HCT116 (cell line): ENCODE measurements around the gene ZSWIM3. TPM values are rescaled to one million over a fixed set of nuclear protein-coding genes. Genes with fewer than 3 reads are reported as not detected.

Source experiments
- ATAC-seq: fragments of 200-7000 bp; cut with Tn5 transposase; 2 replicates; pipeline ENCODE4 v1.9.1; 2020; ENCODE audit warnings: mild to moderate bottlenecking, moderate library complexity
- BruUV-seq: library from RNA; stranded (reverse); fragments of 400-500 nt; replicated peaks from 2 replicates; lab custom pipeline; 2021; lab: Mats Ljungman, UMichigan
- CTCF ChIA-PET: fragments of 300-600 bp; sonication (Branson Sonifier 250); formaldehyde crosslinking; loops from one replicate; lab custom pipeline; 2021; ENCODE audit warnings: antibody characterized with exemption; lab: Charles Lee
- POLR2A ChIA-PET: fragments of 300-600, 350-600 bp; sonication (Branson Sonifier 250); formaldehyde crosslinking; loops from one replicate; lab custom pipeline; 2021; ENCODE audit warnings: antibody characterized with exemption; lab: Charles Lee
- RAD21 ChIA-PET, 2 experiments: fragments of 300-600 bp; sonication (Branson Sonifier 250); formaldehyde crosslinking; loops; one replicate each; lab custom pipeline; 2023; ENCODE audit warnings: low total read pairs in 2 of 2; ENCODE audit not compliant: uncharacterized antibody in 2 of 2, unreplicated experiment in 2 of 2, low non-redundant PET in 1 of 2; lab: Charles Lee
- DNase-seq: peaks from one replicate; pipeline ENCODE4 v3.0.0-alpha.2; 2010; ENCODE audit warnings: low read depth, low spot score
- H2AFZ ChIP-seq: fragments of 200-600 bp; shearing (Covaris generic), sonication (generic); 2 replicates; pipeline ENCODE4 v1.6.1; 2017; ENCODE audit warnings: low read depth, mixed run types, mixed read lengths, antibody characterized with exemption, low read length; ENCODE audit not compliant: poor library complexity, severe bottlenecking
- H3K27ac ChIP-seq: 2 replicates; pipeline ENCODE4 v1.5.1; 2012; ENCODE audit warnings: low read depth, low read length
- H3K27me3 ChIP-seq: fragments of 200-600 bp; sonication (generic); 2 replicates; pipeline ENCODE4 v1.6.1; 2016; ENCODE audit warnings: mixed run types, low read length, mixed read lengths; ENCODE audit not compliant: insufficient read depth
- H3K36me3 ChIP-seq, 2 experiments: fragments of 200-500 bp in 1 of 2; fragments of 200-600 bp in 1 of 2; sonication (Bioruptor generic) in 1 of 2; sonication (generic) in 1 of 2; 2 replicates each; pipeline versions ENCODE4 v1.5.1 to v1.6.1; 2014 to 2016; ENCODE audit warnings: low read length in 2 of 2, inconsistent platforms in 1 of 2, mixed read lengths in 1 of 2, mixed run types in 1 of 2; ENCODE audit not compliant: insufficient read depth in 2 of 2, control insufficient read depth in 1 of 2
- H3K4me1 ChIP-seq, 2 experiments: fragments of 200-600 bp in 1 of 2; sonication (generic) in 1 of 2; 2 replicates each; pipeline versions ENCODE4 v1.5.1 to v1.6.1; 2012 to 2017; ENCODE audit warnings: low read length in 2 of 2, inconsistent platforms in 1 of 2, mild to moderate bottlenecking in 1 of 2, mixed read lengths in 1 of 2, mixed run types in 1 of 2, moderate library complexity in 1 of 2; ENCODE audit not compliant: insufficient read depth in 2 of 2, control insufficient read depth in 1 of 2
- H3K4me2 ChIP-seq: fragments of 200-600 bp; sonication (generic); 2 replicates; pipeline ENCODE4 v1.6.1; 2017; ENCODE audit warnings: mixed run types, low read length, mixed read lengths
- H3K4me3 ChIP-seq, 2 experiments: fragments of 200-600 bp in 1 of 2; sonication (generic) in 1 of 2; replicated peaks in 1 of 2; 2 replicates each; pipeline ENCODE4 v1.5.1; 2011 to 2016; ENCODE audit warnings: low read length in 2 of 2, control low read depth in 1 of 2, low read depth in 1 of 2, mild to moderate bottlenecking in 1 of 2, mixed read lengths in 1 of 2, mixed run types in 1 of 2
- H3K79me2 ChIP-seq: fragments of 200-600 bp; sonication (generic); 2 replicates; pipeline ENCODE4 v1.6.1; 2017; ENCODE audit warnings: mild to moderate bottlenecking, mixed run types, low read length, moderate library complexity, mixed read lengths; ENCODE audit not compliant: insufficient read depth
- H3K9ac ChIP-seq: fragments of 200-600 bp; sonication (generic); 2 replicates; pipeline ENCODE4 v1.6.1; 2016; ENCODE audit warnings: low read length, mixed read lengths
- H3K9me2 ChIP-seq: fragments of 200-600 bp; sonication (generic), shearing (Covaris generic); 2 replicates; pipeline ENCODE4 v1.6.1; 2017; ENCODE audit warnings: mixed run types, mild to moderate bottlenecking, moderate library complexity; ENCODE audit not compliant: insufficient read depth
- H3K9me3 ChIP-seq, 2 experiments: fragments of 200-500 bp in 1 of 2; fragments of 200-600 bp in 1 of 2; sonication (Bioruptor generic) in 1 of 2; sonication (generic) in 1 of 2; 2 replicates each; pipeline ENCODE4 v1.6.1; 2014 to 2017; ENCODE audit warnings: low read length in 2 of 2, mixed read lengths in 2 of 2, inconsistent platforms in 1 of 2, low read depth in 1 of 2, mild to moderate bottlenecking in 1 of 2, mixed run types in 1 of 2, moderate library complexity in 1 of 2; ENCODE audit not compliant: control insufficient read depth in 1 of 2, insufficient read depth in 1 of 2
- H4K20me1 ChIP-seq: fragments of 200-600 bp; sonication (generic), shearing (Covaris generic); 2 replicates; pipeline ENCODE4 v1.6.1; 2017; ENCODE audit warnings: mixed run types, mild to moderate bottlenecking, moderate library complexity; ENCODE audit not compliant: insufficient read depth
- ATF3 ChIP-seq: IDR thresholded peaks from 2 replicates; pipeline ENCODE4 v1.6.1; 2012
- CBX3 ChIP-seq: IDR thresholded peaks from 2 replicates; pipeline ENCODE4 v1.6.1; 2012; ENCODE audit warnings: low read depth
- CEBPB ChIP-seq: IDR thresholded peaks from 2 replicates; pipeline ENCODE4 v1.6.1; 2012; ENCODE audit warnings: low read depth
- CTCF ChIP-seq, 3 experiments: fragments of 200-600 bp in 1 of 3; sonication (generic) in 1 of 3; IDR thresholded peaks in 2 of 3; conservative IDR thresholded peaks in 1 of 3; 2 replicates each; pipeline ENCODE4 v1.5.1; 2012 to 2017; ENCODE audit warnings: low read depth in 2 of 3, low read length in 2 of 3, antibody characterized with exemption in 1 of 3, borderline replicate concordance in 1 of 3, control low read depth in 1 of 3, mild to moderate bottlenecking in 1 of 3, mixed read lengths in 1 of 3, mixed run types in 1 of 3, moderate library complexity in 1 of 3; ENCODE audit not compliant: insufficient read depth in 1 of 3
- EGR1 ChIP-seq: IDR thresholded peaks from 2 replicates; pipeline ENCODE4 v1.6.1; 2012; ENCODE audit warnings: low read depth
- POLR2A ChIP-seq: IDR thresholded peaks from 2 replicates; pipeline ENCODE4 v1.7.0; 2011; ENCODE audit warnings: borderline replicate concordance; ENCODE audit not compliant: insufficient read depth, insufficient read length; ENCODE audit errors: extremely low read depth
- POLR2AphosphoS5 ChIP-seq: IDR thresholded peaks from 2 replicates; pipeline ENCODE4 v1.6.1; 2011; ENCODE audit warnings: mild to moderate bottlenecking, low read depth, low read length, moderate library complexity
- REST ChIP-seq: IDR thresholded peaks from 2 replicates; pipeline ENCODE4 v1.6.1; 2012; ENCODE audit warnings: low read depth
- SP1 ChIP-seq: IDR thresholded peaks from 2 replicates; pipeline ENCODE4 v1.6.1; 2012; ENCODE audit warnings: low read depth
- YY1 ChIP-seq: IDR thresholded peaks from 2 replicates; pipeline ENCODE4 v1.6.1; 2011; ENCODE audit warnings: low read length, low read depth, moderate library complexity, mild to moderate bottlenecking; ENCODE audit not compliant: insufficient replicate concordance; ENCODE audit errors: extremely low read depth
- ZBTB33 ChIP-seq: IDR thresholded peaks from 2 replicates; pipeline ENCODE4 v1.6.1; 2011; ENCODE audit warnings: mild to moderate bottlenecking, low read length, moderate library complexity; ENCODE audit not compliant: insufficient replicate concordance; ENCODE audit errors: extremely low read depth
- ZFX ChIP-seq: fragments of 450-650 bp; IDR thresholded peaks from 2 replicates; pipeline ENCODE4 v1.6.1; 2017
- intact Hi-C: fragments of 100-400 bp; cut with micrococcal nuclease; formaldehyde crosslinking; loops from 2 replicates; pipeline ENCODE4 v1.10.0; 2022
- total RNA-seq: library from RNA; stranded (reverse); gene quantifications from one replicate; pipeline ENCODE4 v1.2.1, GENCODE V29; 2021; ENCODE audit not compliant: unreplicated experiment

The ZSWIM3 gene
- total RNA-seq, 1 experiment from 2014 or later: 1.8 TPM

GRCh38 chr20:45908084-45908483 lies 50.7 kb downstream of the ZSWIM3 start (continued):
- no peak for TF ChIP-seq REST

- CTCF ChIA-PET: interaction anchor here (0.5 kb wide), 1 partner anchor 10 kb away, joined by 3 read pairs; no protein-coding TSS in a partner anchor
- Histone ChIP-seq H3K36me3 (no peaks in the 10 kb centered on the region), H3K9me2 (no peaks in the 10 kb centered on the region), H3K4me2 (no peak overlapping the region), H3K27ac (no peak overlapping the region), H4K20me1 (no peaks in the 10 kb centered on the region), H3K4me1 (peaks cover 5 to 33% of the 10 kb centered on the region in 2 experiments), H3K9ac (no peak overlapping the region), H2AFZ (no peak overlapping the region), H3K27me3 (no peaks in the 10 kb centered on the region), H3K79me2 (no peaks in the 10 kb centered on the region), H3K4me3 (no peak overlapping the region), H3K9me3 (no peaks in the 10 kb centered on the region)
- ATAC-seq (no peak), DNase-seq (no peak)
- intact Hi-C loops: no loop called here
- BruUV-seq: no TSS peak
- RAD21 ChIA-PET: no interaction called here
- POLR2A ChIA-PET: interaction anchor here (0.6 to 1.6 kb wide), 2 partner anchors 20 to 26 kb away, joined by 3 read pairs; no protein-coding TSS in a partner anchor
- TF ChIP-seq EGR1 (no peak), ZFX (no peak), REST (no peak), ZBTB33 (no peak), YY1 (no peak), SP1 (no peak), POLR2AphosphoS5 (no peak), ATF3 (no peak), CEBPB (no peak), CBX3 (no peak), POLR2A (no peak), CTCF (IDR thresholded peaks at IDR 0.05 in 2 of 3, conservative IDR thresholded peaks at IDR 0.05 in 1 of 3; ENCODE audit: borderline replicate concordance in 1 of 3, insufficient read depth in 1 of 3, low read depth in 2 of 3, low read length in 2 of 3) (no peak)
Measured at GRCh38 chr20:45909336-45909808, 52.0 kb downstream of the ZSWIM3 start.
